GM20431 (cell line): Measurements from ENCODE around the gene ANKRD16.
"Not testable (repeated sequence)": the region's sequence is repeated elsewhere in the genome, so short reads cannot be mapped to it uniquely, and the experiment has no call there.

Source experiments
- in situ Hi-C: fragments of 300-500 bp; cut with MseI, MboI; formaldehyde crosslinking; loops from one replicate; pipeline ENCODE4 v1.15.0; 2020; ENCODE audit warnings: low sequenced_read_pairs; ENCODE audit not compliant: unreplicated experiment

The ANKRD16 gene

GRCh38 chr10:5889624-5890451, at the start of gene ANKRD16, which contains the start of gene FBH1:
ANKRD16 (minus strand) TSS chr10:5889893; CDS start chr10:5889354, 539 bp downstream.
FBH1 (plus strand) TSS chr10:5890243; CDS start chr10:5890346, 103 bp downstream.
- in situ Hi-C loops = no loop called here

- in situ Hi-C loops = no loop called here
Measured at GRCh38 chr10:5938291-5938690, 48.6 kb upstream of the ANKRD16 start.

GRCh38 chr10:5937016-5937415, 47.3 kb upstream of the ANKRD16 start:
- in situ Hi-C loops = no loop called here

GRCh38 chr10:5935628-5936027, 45.9 kb upstream of the ANKRD16 start:
- in situ Hi-C loops = no loop called here

GRCh38 chr10:5933909-5934546, 44.3 kb upstream of the ANKRD16 start:
- in situ Hi-C loops = no loop called here

- in situ Hi-C loops = no loop called here
Measured at GRCh38 chr10:5932345-5932744, 42.7 kb upstream of the ANKRD16 start.

- in situ Hi-C loops = no loop called here
Measured at GRCh38 chr10:5930272-5930671, 40.6 kb upstream of the ANKRD16 start.

GRCh38 chr10:5929442-5929841, 39.7 kb upstream of the ANKRD16 start:
- in situ Hi-C loops = no loop called here

- in situ Hi-C loops = no loop called here
Measured at GRCh38 chr10:5927306-5927705, 37.6 kb upstream of the ANKRD16 start.

- in situ Hi-C loops = no loop called here
Measured at GRCh38 chr10:5924889-5925288, 35.2 kb upstream of the ANKRD16 start.

GRCh38 chr10:5921746-5922145, 32.1 kb upstream of the ANKRD16 start:
- in situ Hi-C loops = no loop called here

- in situ Hi-C loops = no loop called here
Measured at GRCh38 chr10:5919568-5919967, 29.9 kb upstream of the ANKRD16 start.

- in situ Hi-C loops = no loop called here
Measured at GRCh38 chr10:5918763-5919162, 29.1 kb upstream of the ANKRD16 start.

- in situ Hi-C loops = no loop called here
Measured at GRCh38 chr10:5917305-5917704, 27.6 kb upstream of the ANKRD16 start.

GRCh38 chr10:5915451-5915850, 25.8 kb upstream of the ANKRD16 start:
- in situ Hi-C loops = no loop called here

GRCh38 chr10:5913736-5914135, 24.0 kb upstream of the ANKRD16 start:
- in situ Hi-C loops = no loop called here

- in situ Hi-C loops = no loop called here
Measured at GRCh38 chr10:5911670-5912069, 22.0 kb upstream of the ANKRD16 start.

- in situ Hi-C loops = no loop called here
Measured at GRCh38 chr10:5910323-5911100, 20.8 kb upstream of the ANKRD16 start.

GRCh38 chr10:5908676-5909075, 19.0 kb upstream of the ANKRD16 start:
- in situ Hi-C loops = not testable (repeated sequence)

GRCh38 chr10:5906651-5907050, 17.0 kb upstream of the ANKRD16 start:
- in situ Hi-C loops = no loop called here
